ENCODE results near the gene OXCT2.
"Not testable (repeated sequence)": the region's sequence is repeated elsewhere in the genome, so short reads cannot be mapped to it uniquely, and the experiment has no call there.

Gene OXCT2

DNA sequence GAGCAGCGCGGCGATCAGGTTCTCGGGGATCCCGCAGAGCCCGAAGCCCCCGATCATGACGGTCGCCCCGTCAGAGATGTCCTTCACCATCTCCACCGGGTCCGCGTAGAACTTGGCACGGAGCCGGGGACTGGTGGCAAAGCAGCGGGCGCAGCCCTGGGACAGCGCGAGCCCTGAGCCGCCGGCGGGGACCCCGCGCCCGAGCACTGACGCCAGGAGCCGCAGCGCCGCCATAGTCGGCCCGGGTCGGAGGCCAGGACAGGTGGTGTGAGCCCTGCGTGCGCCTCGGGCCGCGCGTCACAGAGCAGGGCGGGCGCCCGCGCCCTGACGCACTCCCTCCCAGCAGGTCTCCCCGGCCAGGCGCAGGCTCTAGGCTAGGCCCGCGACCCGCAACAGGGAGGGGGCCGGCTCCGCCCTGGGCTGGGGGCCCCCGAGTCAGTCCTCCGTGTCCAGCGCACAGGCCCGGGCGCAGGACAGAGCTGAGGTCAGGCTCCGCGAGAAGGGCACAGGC lies at the start of gene OXCT2:
TSS of gene OXCT2 (minus strand) at position 327 of the 511 bp plus-strand sequence. CDS start at position 234, 93 bp downstream.
- not testable (repeated sequence) for DNase-seq

DNA sequence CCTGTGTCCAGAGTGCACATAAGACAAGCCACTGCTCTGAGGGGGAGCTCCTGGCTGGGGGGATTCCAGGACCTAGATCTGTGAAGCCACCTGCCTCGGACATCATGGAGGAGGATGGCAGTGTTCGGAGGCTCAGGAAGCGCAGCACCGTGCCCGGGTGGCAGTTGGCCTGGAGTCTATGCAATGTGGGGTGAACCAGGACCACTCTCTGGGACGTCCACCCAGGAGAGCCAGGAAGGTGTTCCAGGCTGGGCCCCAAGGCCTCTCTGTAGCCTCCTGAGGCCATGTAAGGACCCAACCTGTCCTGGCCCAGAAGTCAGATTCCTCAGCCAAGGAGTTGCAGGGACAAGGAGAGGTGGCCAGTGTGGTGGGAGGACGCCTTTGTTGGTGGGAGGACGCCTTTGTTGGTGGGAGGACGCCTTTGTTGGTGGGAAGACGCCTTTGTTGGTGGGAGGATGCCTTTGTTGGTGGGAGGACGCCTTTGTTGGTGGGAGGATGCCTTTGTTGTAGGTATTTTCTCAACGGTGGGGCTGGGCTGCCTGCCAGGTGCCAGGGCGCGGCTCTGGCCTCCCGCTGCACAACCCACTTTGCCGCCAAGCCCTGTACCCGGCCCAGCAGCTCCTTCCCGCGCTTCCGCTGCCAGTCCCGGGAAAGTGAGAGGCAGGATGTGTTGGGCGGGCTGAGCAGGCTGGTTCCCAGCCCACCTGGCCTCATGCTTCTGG lies 48.1 kb upstream of the OXCT2 start:
- no peak for DNase-seq

DNA sequence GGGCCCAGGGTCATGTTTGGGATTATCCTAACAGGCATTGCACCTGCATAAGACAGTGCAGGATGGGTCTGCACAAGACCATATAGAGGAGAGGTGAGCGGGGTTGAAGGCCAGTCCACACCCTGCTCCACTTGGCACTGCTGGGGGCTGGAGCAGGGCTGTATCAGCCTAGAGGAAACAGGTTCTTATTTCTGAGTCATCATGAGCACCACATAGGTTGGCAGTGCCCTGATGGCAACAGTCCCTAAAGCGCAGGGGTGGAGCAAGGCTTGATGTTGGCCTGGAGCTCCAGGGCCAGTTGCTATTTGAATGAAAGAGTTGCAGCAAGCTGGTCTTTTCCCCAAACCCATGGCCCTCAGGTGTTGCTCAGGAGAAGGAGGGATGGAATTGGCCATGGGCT lies 47.3 kb upstream of the OXCT2 start:
- DNase-seq = no peak

DNA sequence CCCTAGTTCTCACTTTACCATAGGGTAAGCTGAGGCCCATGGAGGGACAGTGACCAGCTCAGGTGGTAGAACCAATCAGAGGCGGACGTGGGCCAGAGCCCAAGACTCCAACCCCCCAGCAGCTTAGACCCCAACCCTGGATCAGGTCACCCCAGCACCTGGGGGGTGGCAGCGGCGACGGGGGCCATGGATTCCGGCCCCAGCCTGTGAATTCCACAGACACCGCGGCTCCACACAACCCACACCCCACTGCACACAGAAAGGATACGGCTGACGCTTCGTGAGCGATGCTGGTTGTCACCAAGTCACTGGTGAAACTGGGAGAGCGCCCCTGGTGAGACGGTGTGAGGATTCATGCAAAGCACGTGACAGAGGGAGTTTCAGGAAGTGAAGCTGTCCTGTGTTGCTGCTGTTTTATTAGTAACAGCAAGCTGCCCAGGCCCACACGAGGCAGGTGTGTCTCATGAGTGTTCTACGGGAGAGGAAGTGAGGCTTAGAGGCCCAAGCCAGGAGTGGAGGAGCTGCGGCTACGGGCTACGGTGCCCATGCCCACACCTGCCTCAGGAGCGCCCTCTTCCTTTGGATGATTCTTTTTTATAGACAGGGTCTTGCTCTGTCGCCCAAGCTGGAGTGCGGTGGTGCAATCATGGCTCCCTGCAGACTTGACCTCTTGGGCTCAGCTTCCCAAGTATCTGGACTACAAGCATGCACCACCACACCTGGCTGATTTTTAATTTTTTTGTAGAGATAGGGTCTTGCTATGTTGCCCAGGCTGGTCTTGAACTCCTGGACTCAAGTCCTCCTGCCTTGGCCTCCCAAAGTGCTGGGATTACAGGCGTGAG lies 46.2 kb upstream of the OXCT2 start:
- DNase-seq = peak; percentile 76 to 82

DNA sequence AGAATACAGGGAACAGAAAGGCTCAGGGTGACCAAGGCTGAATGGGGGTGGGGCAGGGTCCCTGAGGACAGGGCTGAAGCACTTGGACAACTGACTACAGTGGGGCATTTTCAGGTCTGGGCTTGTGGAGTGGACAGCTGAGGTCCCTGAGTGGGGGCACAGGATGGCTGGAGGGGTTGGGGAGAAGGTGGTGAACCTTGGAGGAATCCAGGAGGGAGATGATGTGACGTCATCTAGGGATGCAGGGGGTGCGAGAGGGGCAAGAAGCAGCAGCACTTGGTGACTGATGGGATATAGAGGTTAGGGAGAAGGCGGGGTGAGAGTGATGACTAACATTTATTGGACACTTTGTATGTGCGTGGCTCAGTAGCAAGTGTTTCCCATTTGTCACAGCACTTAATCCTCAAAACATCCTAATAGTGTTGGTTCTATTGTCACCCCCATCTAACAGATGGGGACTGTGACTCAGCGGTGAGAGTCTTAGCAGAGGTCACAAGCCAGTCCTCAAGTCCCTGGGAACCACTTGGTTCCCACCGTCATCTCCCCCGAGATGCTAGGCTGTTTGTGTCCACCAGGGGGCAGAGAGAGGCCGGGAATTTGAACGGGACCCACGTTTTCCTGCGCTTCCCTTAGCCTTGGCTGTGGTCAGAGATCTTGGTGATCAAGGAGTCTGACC lies 45.4 kb upstream of the OXCT2 start:
- DNase-seq = peak; percentile 41 to 64

DNA sequence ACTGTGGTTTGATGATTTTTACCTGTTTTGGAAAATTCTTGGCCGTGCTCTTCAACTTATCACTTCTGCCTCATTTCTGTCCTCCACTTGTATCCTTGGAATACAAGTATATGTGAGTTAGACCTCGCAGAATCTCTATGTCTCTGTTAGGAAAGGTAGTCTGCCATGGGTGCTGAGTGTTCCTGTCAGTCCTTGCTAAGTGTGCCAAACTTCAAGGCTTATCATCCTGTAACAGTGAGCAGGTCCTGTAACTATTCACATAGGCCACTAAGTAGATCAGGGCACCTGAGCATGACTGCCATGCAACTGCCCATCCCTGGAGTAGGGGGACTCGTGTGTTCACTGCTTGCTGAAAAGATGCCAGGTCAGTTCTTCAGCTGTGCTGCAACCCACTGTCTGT lies 41.8 kb upstream of the OXCT2 start:
- no peak for DNase-seq

DNA sequence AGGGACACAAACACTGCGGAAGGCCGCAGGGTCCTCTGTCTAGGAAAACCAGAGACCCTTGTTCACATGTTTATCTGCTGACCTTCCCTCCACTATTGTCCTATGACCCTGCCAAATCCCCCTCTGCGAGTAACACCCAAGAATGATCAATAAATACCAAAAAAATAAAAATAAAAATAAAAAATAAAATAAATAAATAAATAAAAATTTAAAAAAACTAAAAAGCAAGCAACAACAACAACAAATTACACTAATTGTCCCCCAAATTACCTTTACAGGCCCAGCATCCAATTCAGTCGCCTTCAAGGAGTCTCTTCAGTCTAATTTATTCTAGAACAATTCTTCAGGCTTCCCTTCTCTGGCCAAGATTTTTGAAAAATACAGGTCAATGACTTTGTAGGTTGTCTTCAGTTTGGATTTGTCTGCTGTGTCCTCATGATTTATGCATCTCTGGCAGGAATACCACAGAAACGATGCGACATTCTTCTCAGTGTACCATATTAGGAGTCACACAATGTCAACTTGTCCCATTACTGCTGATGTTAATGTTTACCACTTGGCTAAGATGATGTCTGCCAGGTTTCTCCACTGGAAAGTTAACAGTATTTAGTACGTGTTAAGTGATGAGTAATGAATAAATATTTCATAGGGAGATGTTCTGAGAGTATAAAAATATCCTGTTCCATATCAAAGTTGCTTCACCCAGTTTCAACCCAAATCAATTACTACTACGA lies 37.8 kb upstream of the OXCT2 start:
- DNase-seq = no peak

DNA sequence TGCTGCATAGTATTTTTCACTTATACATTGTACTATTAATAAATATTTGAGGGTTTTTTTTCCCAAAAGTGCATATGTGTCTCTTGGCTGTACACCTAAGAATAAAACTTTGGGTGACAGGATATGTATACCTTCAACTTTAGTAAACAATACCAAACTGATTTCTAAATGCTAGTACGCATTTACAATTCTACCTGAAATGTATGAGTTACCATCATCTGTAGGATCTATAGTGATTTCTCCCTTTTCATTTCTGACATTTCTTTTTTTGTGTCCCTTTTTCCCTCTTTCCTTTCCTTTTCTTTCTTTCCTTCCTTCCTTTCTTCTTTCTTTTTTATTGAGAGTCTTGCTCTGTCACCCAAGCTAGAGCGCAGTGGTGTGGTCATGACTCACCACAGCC lies 34.2 kb upstream of the OXCT2 start:
- no peak for DNase-seq

DNA sequence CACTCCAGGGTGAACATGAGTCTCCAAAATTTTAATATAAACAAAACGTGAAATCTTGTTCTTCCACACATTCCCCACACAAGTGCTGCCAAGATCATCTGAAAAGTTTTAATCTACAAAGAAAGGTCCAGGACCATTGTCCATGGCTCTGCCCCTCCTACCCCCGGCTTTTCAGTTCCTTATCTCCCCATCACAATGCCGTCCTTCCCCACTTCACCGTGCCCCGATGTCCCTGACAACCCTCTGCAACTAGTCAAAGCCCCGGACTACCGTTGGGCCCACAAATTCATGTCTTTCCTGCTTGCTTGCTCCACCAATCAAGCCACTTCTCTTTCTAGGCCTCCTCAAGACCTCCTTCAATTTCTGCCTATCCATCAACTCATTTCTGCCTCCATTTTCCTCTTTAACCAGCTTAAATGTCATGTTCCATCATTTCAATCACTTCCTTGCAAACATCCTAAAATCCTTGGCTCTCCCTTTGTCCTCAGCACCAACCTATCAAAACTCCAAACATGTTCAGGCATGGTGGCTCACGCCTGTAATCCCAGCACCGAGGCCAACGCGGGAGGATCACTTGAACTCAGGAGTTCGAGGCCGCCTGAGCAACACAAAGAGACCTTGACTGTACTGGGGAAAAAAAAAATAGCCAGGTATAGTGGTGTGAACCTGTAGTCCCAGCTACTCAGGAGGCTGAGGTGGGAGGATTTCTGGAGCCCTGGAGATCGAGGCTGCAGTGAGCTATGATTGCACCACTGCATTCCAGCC lies 31.5 kb upstream of the OXCT2 start:
- no peak for DNase-seq

DNA sequence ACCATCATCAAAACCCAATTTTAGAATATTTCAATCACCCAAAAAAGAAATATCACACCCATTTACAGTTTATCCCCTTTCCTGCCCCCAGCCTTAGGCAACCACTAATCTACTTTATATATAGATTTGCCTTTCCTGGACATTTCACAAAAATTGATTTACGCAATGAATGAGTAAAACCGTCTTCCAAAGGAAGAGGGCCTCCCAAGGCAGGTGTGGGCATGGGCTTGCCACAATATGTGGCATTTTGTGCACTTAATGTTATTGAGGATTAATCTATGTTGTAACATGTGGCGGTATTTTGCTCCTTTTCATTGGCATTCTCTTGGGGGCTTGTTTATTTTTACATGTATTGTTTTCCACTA lies 29.3 kb upstream of the OXCT2 start:
- no peak for DNase-seq

DNA sequence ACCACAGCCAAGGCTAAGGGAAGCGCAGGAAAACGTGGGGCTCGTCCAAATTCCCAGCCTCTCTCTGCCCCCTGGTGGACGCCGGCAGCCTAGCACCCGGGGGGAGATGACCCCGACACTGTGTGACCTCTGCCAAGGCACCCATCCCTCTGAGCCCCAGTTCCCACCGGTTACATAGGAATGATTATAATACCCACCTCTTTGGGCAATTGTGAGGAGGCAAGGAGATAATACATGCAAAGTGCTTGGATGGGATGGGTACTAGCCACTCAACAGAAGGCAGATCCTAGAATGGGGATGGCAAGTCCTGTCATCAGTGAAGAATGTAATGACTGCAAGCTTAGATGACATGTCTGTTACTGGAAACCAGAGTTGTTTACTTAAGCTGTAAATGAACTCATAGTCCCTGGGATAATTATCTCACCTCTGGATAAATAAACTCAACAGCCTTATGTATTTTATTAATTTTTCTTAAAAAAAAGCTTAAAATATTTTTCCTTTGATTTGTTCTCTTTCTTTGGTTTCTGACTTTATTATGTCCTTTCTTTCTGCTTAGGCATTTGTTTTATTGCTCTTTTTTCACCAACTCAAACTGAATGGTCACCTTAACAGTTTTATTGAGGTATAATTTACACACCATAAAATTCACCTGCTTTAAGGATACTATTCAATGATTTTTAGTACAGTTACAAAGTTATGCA lies 28.8 kb upstream of the OXCT2 start:
- peak; percentile 60 to 72 for DNase-seq

DNA sequence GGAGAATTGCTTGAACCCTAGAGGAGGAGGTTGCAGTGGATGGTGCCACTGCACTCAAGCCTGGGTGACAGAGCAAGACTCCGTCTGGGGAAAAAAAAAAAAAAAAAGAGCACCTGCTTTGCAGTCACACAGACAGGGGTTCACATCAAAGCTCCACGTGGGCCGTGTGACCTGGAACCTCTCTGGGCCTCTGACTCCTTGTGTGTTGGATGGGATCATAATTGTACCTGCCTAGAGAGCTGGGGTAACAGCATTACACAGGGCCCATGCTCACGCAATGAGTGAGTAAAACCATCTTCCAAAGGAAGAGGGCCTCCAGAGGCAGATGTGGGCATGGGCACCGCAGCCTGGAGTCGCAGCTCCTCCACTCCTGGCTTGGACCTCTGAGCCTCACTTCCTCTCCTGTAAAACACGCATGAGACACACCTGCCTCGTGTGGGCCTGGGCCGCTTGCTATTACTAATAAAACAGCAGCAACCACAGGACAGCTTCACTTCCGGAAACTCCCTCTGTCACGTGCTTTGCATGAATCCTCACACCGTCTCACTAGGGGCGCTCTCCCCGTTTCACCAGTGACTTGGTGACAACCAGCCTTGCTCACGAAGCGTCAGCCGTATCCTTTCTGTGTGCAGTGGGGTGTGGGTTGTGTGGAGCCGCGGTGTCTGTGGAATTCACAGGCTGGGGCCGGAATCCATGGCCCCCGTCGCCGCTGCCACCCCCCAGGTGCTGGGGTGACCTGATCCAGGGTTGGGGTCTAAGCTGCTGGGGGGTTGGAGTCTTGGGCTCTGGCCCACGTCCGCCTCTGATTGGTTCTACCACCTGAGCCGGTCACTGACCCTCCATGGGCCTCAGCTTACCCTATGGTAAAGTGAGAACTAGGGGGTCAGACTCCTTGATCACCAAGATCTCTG lies 28.0 kb upstream of the OXCT2 start:
- peak; percentile 92 for DNase-seq

DNA sequence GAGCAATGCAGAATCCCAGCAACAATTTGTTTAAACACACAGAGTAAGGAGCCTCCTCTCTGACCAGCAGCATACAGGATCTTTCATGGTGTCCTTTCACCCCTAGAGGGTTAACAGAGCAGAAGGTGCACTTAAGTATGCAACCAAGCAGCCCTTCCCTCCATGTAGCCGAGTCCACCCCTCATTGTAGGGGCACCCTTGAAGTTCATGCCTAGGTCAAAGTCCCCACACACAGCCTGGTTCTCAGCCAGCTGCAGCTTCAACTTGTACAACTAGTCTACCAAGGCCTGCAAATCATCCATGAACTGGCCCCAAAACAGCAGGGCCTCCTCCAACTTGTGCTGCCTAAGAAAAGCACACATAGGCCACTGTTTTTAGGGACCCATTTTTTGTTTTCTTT lies 24.5 kb upstream of the OXCT2 start:
- no peak for DNase-seq

DNA sequence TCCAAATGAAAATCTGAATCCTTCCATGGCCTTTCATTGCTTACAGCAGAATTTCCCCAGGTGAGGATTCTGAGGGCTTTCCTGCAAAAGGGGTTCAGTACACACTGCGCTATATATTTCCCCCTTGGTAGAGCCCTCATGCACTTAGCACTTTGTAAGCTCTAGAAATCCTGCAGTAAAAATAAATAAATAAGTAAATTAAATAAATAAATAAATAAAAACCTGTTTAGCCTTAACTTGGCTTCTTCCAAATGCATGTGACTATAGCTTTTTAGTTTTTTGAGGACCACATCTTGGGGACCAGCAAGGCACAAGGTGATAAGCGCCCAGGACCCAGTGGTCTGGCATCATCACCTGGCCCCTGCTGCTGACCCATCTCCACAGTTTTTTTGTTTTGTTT lies 20.7 kb upstream of the OXCT2 start:
- DNase-seq = no peak

DNA sequence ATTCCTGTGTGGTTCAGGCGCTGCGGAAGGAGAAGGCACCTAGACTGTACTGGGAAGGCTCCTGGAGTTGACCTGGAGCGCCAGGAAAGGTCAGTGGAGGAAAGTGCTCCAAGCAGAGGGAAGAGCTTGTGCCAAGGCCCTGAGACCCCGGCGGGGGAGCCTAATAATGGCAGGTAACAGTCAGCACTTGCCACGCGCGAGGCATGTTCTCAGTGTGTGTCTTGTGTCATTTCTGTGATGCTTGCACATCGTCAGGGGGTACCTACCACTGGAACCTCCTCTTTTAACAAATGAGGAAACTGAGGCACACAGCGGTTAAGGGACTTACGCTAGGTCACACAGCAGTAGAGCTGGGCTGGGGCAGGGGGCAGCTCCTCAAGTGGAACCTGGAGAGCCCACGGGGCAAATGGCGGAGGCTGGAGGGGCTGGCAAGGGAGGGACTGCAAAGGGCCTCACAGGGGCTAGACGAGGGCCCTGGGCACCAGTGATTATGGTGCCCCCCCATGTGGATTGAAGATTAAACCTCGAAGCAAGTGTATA lies 18.5 kb upstream of the OXCT2 start:
- DNase-seq = no peak

DNA sequence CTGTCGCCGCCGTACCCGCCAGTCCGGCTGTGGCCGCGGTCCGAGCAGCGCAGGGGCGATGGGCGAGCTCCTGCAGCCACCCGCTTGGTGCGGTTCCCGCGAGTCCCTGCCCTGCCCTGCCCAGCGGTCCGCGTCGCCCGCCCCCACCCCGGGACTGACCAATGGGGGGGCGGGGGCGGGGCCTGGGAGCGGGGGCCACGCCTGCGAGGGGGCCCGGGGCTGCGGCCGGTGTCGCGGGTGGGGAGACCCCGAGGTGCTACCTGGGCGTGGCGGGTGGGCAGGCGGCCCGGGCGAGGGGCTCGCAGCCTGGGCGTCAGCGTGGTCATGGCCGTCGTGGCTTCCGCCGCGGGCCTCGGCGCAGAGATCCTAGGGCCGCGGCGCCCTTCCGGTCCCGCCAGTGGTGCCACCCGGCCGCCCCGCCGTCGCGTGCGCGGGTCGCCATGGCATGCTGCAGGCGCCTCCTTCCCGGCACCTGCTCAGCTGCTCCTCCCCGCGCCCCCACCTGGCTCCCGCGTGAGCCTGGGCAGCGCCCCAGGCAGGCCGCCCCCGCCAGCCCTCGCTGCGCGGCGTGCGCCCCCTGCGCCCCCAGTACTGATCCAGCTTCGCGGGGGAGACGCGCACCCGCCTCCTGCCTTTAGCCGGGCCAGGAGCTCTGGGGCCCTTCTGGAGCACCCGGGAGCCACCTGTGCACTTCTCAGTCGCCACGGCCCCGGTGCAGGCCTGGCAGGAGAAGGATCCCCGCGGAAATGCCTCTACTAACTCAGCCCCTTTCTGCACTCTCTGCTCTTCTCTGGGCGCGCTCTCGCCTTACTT lies 17.8 kb upstream of the OXCT2 start, which contains the start of gene BMP8B:
TSS of gene BMP8B (minus strand) at position 108 of the 813 bp plus-strand sequence. CDS start 380 bp downstream, outside the sequence.
- DNase-seq = peak; percentile 54 to 56

DNA sequence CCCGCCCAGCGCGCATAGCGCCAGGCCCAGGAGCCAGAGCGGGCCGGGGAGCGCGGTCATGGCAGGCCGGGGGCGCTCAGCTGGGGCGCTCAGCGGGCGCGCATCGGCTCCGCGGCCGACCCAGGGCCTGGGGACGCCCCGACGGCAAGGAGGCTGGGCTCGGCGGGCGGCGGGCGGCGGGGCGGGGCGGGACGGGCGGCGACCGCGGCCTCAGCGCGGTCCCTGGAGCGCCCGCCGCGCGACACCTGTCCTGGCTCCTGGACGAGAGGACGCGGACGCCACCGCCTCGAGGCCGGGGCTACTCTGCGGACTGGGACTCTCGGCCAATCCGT lies 17.2 kb upstream of the OXCT2 start:
- DNase-seq = peak in 1 of 2 donors; percentile 10

DNA sequence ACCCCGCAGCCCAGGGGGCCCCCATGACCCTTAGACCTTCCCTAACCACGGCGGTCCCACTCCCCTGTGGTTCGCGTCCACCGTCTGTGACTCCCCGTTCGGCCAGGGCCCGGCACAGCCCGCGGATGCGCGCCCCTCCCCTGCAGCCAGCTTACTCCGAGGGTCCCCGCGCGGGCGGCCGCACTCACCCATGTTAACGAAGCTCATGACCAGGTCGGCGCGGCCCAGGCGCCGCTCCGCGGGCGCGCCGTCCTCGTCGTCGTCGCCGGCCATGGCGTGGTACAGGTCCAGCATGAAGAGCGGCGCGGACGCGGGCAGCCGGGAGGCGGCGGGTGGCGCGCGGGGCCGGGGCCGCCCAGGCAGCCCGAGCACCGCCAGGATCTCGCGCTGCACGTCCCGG lies 16.8 kb upstream of the OXCT2 start:
- not testable (repeated sequence) for DNase-seq

DNA sequence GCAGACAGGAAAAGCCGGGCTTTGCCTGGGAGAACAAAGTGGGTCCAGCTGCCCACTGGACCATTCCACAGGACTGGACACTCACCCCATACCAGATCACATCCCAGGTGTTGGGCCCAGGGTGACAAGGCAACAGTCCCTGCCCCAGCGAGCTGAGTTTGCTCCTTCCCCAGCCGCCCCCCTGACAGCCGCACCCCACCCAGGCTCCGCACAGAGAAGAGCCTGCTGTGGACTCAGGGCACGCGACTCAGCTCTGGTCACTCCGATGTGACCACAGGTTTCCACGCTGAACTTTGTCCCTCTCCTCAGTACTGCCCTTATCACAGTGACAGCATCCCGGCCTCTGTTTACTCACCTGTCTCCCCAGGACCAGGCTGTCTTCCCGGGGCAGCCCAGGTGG lies 16.3 kb upstream of the OXCT2 start:
- DNase-seq = no peak
